GM18505 (cell line): ENCODE data around the gene UBE2F.
"Not testable (repeated sequence)": the region's sequence is repeated elsewhere in the genome, so short reads cannot be mapped to it uniquely, and the experiment has no call there.

Source experiments
- ATAC-seq: cut with Tn5 transposase; IDR thresholded peaks from one replicate; pipeline ENCODE4 v1.9.1; 2021; ENCODE audit not compliant: unreplicated experiment
- POLR2A ChIP-seq: IDR thresholded peaks from 4 replicates; pipeline ENCODE4 v1.6.1; 2011; ENCODE audit warnings: borderline replicate concordance; ENCODE audit not compliant: insufficient read depth, insufficient read length; ENCODE audit errors: extremely low read depth

Gene UBE2F

DNA sequence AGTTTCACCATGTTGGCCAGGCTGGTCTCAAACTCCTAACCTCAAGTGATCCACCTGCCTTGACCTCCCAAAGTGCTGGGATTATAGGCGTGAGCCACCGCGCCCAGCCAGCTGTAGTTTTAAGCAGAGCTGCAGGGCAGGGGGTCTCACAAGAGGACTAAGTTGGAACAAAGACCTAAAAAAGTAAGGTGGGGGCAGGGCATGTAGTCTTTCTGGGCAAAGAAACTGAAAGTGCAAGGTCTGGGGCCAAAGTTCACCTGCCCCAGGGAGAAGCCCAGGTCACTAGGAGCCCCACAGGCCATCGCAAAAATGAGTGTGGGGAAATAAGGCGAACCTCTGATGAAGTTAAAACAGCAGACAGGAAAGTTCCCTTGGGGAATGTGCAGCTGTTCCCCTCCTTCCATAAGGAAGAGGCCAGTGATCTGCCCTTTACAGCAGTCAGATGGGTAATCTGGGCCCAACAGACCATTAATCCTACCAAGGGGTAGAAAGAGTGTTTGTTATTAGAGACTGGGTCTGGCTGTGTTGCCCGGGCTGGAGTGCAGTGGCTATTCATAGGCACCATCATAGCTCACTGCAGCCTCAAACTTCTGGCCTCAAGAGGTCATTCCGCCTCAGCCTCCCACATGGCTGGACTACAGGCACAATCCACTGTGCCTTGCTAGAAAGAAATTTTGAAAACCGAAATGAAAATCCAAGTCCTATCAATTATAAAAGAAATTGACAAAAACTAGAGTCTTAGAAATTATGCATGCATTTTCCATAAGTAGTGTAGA, 96.8 kb downstream of the UBE2F start:
- no peak for TF ChIP-seq POLR2A
- no peak for ATAC-seq

DNA sequence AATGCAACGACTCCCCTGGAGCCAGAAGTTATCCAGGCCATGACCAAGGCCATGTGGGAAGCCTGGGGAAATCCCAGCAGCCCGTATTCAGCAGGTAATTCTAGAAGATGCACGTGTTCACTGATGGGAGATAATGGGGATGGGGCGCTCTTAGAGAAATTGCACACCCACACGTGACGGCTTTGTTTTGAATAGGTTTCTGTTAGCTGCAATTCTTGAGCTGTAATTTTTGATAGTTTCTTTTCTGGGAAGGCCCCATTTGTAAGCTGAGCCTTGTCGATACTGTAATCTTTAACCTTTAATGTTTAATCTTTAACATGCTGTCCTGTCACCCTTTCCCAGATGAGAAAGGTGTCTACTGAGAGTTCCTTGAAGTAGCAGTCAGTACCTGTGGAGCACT, 97.6 kb downstream of the UBE2F start:
- no peak for ATAC-seq
- no peak for TF ChIP-seq POLR2A

DNA sequence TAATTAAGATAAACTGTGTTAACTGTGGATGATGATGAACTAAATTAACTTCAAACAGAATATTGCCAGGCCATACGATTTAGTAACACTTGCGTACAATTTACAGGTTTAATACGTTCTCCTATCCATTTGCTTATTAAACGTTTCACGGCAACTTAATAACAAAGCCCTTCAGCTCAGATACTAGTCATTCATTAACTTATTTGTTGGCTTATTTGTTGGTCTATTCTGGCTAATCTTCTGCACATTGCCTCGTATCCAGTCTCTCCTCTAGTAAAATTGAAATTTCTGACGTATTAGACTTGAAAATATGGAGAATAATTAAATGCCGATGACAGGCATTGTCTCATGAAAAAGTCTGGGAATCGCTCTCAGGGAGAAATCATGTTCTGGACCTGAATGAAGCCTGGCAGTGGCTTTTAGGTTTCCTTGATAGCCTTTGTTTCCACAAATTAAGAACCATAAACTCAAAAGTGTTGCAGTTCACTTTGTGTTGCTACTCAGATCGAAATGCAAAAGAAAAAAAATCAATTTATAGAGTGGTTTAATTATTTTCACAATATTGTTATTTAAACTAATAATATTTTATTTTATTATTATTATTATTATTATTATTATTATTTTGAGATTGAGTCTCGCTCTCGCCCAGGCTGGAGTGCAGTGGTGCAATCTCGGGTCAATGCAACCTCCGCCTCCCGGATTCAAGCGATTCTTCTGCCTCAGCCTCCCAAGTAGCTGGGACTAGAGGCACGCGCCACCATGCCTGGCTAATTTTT, 98.4 kb downstream of the UBE2F start:
- TF ChIP-seq POLR2A: no peak
- ATAC-seq: no peak

- TF ChIP-seq POLR2A: no peak
Measured at GRCh38 chr2:238066218-238066617, 99.4 kb downstream of the UBE2F start.

DNA sequence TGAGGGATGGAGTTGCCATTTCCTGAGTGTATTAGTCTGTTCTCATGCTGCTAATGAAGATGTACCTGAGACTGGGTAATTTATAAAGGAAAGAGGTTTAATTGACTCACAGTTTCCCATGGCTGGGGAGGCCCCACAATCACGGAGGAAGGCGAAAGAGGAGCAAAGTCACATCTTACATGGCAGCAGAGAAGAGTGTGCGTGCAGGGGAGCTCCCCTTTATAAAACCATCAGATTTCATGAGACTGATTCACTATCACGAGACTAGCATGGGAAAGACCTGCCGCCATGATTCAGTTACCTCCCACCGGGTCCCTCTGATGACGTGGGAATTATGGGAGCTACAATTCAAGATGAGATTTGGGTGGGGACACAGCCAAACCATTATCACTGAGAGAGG, 99.9 kb downstream of the UBE2F start:
- ATAC-seq: not testable (repeated sequence)

More at GRCh38 chr2:238066218-238066617, 99.4 kb downstream of the UBE2F start:
- no peak for ATAC-seq

GRCh38 chr2:238067939-238068338, 101.1 kb downstream of the UBE2F start:
- TF ChIP-seq POLR2A: no peak
- ATAC-seq: no peak

- ATAC-seq: no peak
- no peak for TF ChIP-seq POLR2A
Measured at GRCh38 chr2:238069021-238069709, 102.4 kb downstream of the UBE2F start.

DNA sequence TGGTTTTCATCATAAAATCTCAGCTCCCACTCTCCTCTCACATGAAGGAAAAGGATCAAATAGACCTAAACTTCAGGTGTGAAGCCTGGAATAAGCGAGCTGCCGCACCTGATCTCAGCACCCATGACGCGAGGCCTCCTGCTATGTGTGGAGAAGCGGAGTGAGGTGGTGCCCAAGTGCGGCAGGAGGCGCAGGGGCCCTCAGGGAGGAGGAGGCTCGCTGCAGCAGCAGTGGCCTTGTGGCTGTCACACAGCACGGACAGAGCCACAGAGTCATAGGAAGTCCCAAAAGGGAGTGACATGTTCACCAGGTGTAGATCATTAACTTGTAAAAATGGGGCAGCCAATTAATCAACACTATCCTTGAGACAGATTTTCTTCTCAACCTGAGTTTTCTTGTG, 103.1 kb downstream of the UBE2F start:
- no peak for ATAC-seq
- TF ChIP-seq POLR2A: no peak

DNA sequence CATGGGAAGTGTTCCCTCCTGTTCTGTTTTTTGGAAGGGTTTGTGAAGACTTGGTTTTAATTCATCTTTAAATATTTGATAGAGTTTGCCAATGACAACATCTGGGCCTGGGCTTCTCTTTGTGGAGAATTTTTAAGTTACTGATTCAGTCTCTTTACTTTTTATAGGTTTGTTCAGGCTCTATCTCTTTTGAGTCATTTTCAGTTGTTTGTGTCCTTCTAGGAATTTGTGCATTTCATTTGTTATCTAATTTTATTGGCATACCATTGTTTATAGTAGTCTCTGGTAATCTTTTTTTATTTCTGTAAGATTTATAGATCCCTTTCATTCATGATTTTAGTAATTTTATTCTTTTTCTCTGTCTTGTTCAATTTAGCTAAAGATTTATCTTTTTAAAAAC, 108.6 kb downstream of the UBE2F start:
- no peak for ATAC-seq
- TF ChIP-seq POLR2A: no peak

GRCh38 chr2:238077292-238077691, 110.5 kb downstream of the UBE2F start:
- TF ChIP-seq POLR2A: no peak
- no peak for ATAC-seq

DNA sequence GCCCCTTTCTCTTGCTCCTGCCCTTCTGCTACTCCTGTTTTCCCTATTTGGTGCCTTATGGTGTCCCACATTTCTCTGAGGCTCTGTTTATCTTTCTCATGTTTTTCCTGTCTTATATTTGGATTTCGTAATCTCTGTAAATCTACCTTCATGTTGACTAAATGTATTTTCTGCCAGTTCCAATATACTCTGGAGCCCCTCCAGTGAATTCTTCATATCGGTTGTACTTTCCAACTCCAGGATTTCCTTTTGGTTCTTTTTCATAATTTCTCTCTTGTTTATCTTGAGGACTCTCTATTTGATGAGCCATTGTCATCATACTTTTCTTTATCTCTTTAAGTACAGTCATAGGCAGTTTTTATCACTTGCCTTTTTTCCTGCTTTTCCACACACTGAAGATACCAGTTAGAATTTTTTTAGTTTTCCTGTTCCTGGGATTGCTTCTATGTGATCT, 113.1 kb downstream of the UBE2F start:
- no peak for TF ChIP-seq POLR2A
- no peak for ATAC-seq

GRCh38 chr2:238080518-238080917, 113.7 kb downstream of the UBE2F start:
- ATAC-seq: no peak
- TF ChIP-seq POLR2A: no peak

GRCh38 chr2:238081150-238081549, 114.3 kb downstream of the UBE2F start:
- no peak for TF ChIP-seq POLR2A
- no peak for ATAC-seq

DNA sequence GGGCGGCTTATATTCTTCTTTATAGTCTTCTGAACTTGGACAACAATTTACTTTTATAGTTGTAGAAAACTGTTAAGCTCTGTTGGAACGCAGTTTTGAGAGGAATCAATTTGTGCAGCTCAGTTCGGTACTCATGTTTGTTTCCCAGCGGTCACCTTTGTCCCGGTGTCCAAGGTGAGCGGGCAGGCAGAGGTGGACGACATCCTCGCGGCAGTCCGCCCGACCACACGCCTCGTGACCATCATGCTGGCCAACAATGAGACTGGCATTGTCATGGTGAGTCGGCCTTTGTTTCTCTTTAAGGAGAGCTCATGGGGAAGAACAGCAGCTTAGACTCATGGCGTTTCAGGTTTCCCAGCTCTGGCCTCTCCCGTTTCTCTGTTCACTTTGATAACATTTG, 114.7 kb downstream of the UBE2F start:
- TF ChIP-seq POLR2A: no peak

GRCh38 chr2:238082151-238082550, 115.3 kb downstream of the UBE2F start:
- TF ChIP-seq POLR2A: no peak
- no peak for ATAC-seq

More for the DNA sequence above, 114.7 kb downstream of the UBE2F start:
- no peak for ATAC-seq
